Measurements from ENCODE around the gene IRX5. TPM values are rescaled to one million over a fixed set of nuclear protein-coding genes. Genes with fewer than 3 reads are reported as not detected.

IRX5 gene
- total and polyA plus RNA-seq, 2 of the 8 experiments (the other 6 are each of a cell fraction or from before 2014, with no cell fraction given): 0.48 to 0.56 TPM

GRCh38 chr16:54938212-54939028, 7.8 kb downstream of the IRX5 start:
- Histone ChIP-seq H4K5ac (ENCODE audit: insufficient read length, low read depth, low read length) (no peak overlapping the region), H3K18ac (ENCODE audit: extremely low read depth, low read length) (peak overlapping the region; percentile 43), H2BK12ac (ENCODE audit: low read depth, low read length) (no peak overlapping the region), H3K27ac (ENCODE audit: low read depth, low read length) (no peak overlapping the region), H3K27me3 (replicated peaks in 1 of 4; ENCODE audit: control insufficient read depth in 3 of 4, extremely low read depth in 1 of 4, insufficient read depth in 3 of 4, low read length in 3 of 4) (peaks cover 50 to 84% (median 79%) of the 10 kb centered on the region in 4 experiments), H3K4me1 (replicated peaks in 1 of 4; ENCODE audit: control insufficient read depth in 3 of 4, insufficient read depth in 4 of 4, low read length in 3 of 4) (peaks cover 0 to 31% (median 20%) of the 10 kb centered on the region in 4 experiments; a peak in 6 of 7 replicates), H2BK120ac (replicated peaks; ENCODE audit: low read depth, low read length) (no peak overlapping the region), H2AK5ac (ENCODE audit: low read depth, low read length) (no peak overlapping the region), H2BK5ac (ENCODE audit: low read depth, low read length) (no peak overlapping the region), H3K56ac (replicated peaks; ENCODE audit: insufficient read length, low read depth, low read length) (no peak overlapping the region), H3K9me3 (ENCODE audit: insufficient read depth in 2 of 2, low read depth in 1 of 2, low read length in 1 of 2) (no peaks in the 10 kb centered on the region; a peak in 1 of 4 replicates), H3K4me3 (ENCODE audit: extremely low read depth in 1 of 4, insufficient read depth in 2 of 4, low read depth in 3 of 4, low read length in 4 of 4) (peak overlapping the region; percentile 31 to 68 (median 46); a peak in 7 of 8 replicates), H3K4me2 (ENCODE audit: insufficient read depth in 1 of 2, low read depth in 2 of 2, low read length in 2 of 2) (peak overlapping the region; percentile 95 to 98), H2AFZ (ENCODE audit: low read length) (no peak overlapping the region), H4K20me1 (replicated peaks in 1 of 2; ENCODE audit: control insufficient read depth in 1 of 2, insufficient read depth in 2 of 2, low read length in 2 of 2) (peaks cover 8 to 9% of the 10 kb centered on the region in 2 experiments), H4K8ac (ENCODE audit: extremely low read depth, insufficient read depth, low read length) (no peak overlapping the region; the same call in 1 of the 2 replicates), H3K23ac (ENCODE audit: insufficient read length) (no peak overlapping the region), H4K91ac (replicated peaks; ENCODE audit: insufficient read length, low read length) (no peak overlapping the region), H2BK15ac (ENCODE audit: low read length) (no peak overlapping the region), H3K4ac (replicated peaks; ENCODE audit: insufficient read length, low read depth, low read length) (no peak overlapping the region), H3K9ac (replicated peaks in 1 of 4; ENCODE audit: extremely low read depth in 1 of 4, low read depth in 3 of 4, low read length in 3 of 4) (no peak overlapping the region), H3K23me2 (ENCODE audit: low read depth, low read length) (peaks cover 11% of the 10 kb centered on the region), H3K79me1 (ENCODE audit: low read depth, low read length) (no peaks in the 10 kb centered on the region), H3K36me3 (ENCODE audit: control insufficient read depth in 2 of 4, insufficient read depth in 4 of 4, low read length in 3 of 4) (peaks cover 0 to under 1% (median 0%) of the 10 kb centered on the region in 4 experiments; a peak in 1 of 8 replicates), H3K79me2 (ENCODE audit: control insufficient read depth in 1 of 2, insufficient read depth in 2 of 2, low read length in 2 of 2) (no peaks in the 10 kb centered on the region), H2BK20ac (ENCODE audit: low read length) (no peak overlapping the region), H3K14ac (ENCODE audit: insufficient read length) (no peak overlapping the region)
- CTCF ChIA-PET (ENCODE audit: partially characterized antibody): interaction anchor here (0.6 to 3.6 kb wide), 12 partner anchors 11 to 744 kb away, joined by 3 to 29 read pairs (median 4); no protein-coding TSS in a partner anchor
- DNase-seq (ENCODE audit: low read depth in 1 of 2, low spot score in 2 of 2) (peak in 1 of 2 experiments; percentile 71), FAIRE-seq (no peak)
- 2% methylated on average over 49 of the region's 59 CpGs; no CpG with 5 or more reads in 1 of the 2 experiments for WGBS, 2 experiments (ENCODE audit: extremely low coverage in 1 of 2, insufficient coverage in 1 of 2, insufficient read length in 1 of 2, insufficient replicate concordance in 2 of 2, low coverage in 1 of 2, low lambda C conversion rate in 2 of 2, missing lambda C conversion rate in 1 of 2)
- POLR2A ChIA-PET (ENCODE audit: partially characterized antibody): no interaction called here
- peak; percentile 94 for TF ChIP-seq EZH2 (IDR thresholded peaks at IDR 0.05; ENCODE audit: low read depth, low read length, severe bottlenecking)
- TF ChIP-seq TAF1 (IDR thresholded peaks at IDR 0.05; ENCODE audit: low read depth, low read length): no peak
- no peak for TF ChIP-seq POLR2A (IDR thresholded peaks at IDR 0.05; ENCODE audit: control extremely low read depth in 1 of 2, low read depth in 2 of 2, low read length in 2 of 2)
- peak; percentile 68 for TF ChIP-seq RNF2 (IDR thresholded peaks at IDR 0.05; ENCODE audit: borderline replicate concordance, low read depth, low read length, missing control alignments, poor library complexity, severe bottlenecking)
- TF ChIP-seq, protein P1, sequence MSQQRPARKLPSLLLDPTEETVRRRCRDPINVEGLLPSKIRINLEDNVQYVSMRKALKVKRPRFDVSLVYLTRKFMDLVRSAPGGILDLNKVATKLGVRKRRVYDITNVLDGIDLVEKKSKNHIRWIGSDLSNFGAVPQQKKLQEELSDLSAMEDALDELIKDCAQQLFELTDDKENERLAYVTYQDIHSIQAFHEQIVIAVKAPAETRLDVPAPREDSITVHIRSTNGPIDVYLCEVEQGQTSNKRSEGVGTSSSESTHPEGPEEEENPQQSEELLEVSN (IDR thresholded peaks at IDR 0.05): peak; percentile 69; the same call in 1 of the 2 replicates
- peak; percentile 22 for TF ChIP-seq KDM4A (IDR thresholded peaks at IDR 0.05; ENCODE audit: low read depth, low read length, severe bottlenecking)
- TF ChIP-seq CBX5 (IDR thresholded peaks at IDR 0.05; ENCODE audit: low read depth, low read length): no peak
- TF ChIP-seq SUZ12 (IDR thresholded peaks at IDR 0.05; ENCODE audit: low read length): peak; percentile 95
- TF ChIP-seq RAD21 (IDR thresholded peaks at IDR 0.05 in 1 of 2, conservative IDR thresholded peaks at IDR 0.05 in 1 of 2; ENCODE audit: low read depth in 2 of 2, low read length in 2 of 2): 0 out of 4 replicates have a peak, but pooled peaks of 1 of the 2 experiments have one; percentile 1
- TF ChIP-seq ASH2L (IDR thresholded peaks at IDR 0.05; ENCODE audit: low read length): no peak

Measured in H1 (cell line).